Naive thymus-derived CD4-positive, alpha-beta T cell (primary cell): ENCODE data around the gene FHIT. TPM values are rescaled to one million over a fixed set of nuclear protein-coding genes. Genes with fewer than 3 reads are reported as not detected.

ENCODE experiments used
- ATAC-seq: fragments of 150-1000 bp; cut with Tn5 transposase; 2 replicates; pipeline ENCODE4 v1.10.0; 2021; ENCODE audit warnings: mild to moderate bottlenecking, moderate library complexity
- CTCF ChIA-PET: fragments of 350-600 bp; sonication (Branson Sonifier 250); formaldehyde crosslinking; loops from one replicate; lab custom pipeline; 2021; ENCODE audit warnings: antibody characterized with exemption; lab: Charles Lee
- POLR2A ChIA-PET: fragments of 350-600 bp; sonication (Branson Sonifier 250); formaldehyde crosslinking; loops from one replicate; lab custom pipeline; 2021; ENCODE audit warnings: antibody characterized with exemption, inconsistent platforms; lab: Charles Lee
- DNase-seq, 9 donors: peaks; one replicate each; pipeline versions ENCODE4 v3.0.0 to v3.0.0-alpha.2; 2020 to 2022; ENCODE audit warnings: mixed read lengths in 1 of 9
- H3K27ac ChIP-seq: one replicate; pipeline ENCODE4 v1.7.0; 2013; ENCODE audit warnings: mild to moderate bottlenecking, low read depth, low read length, moderate library complexity
- H3K27me3 ChIP-seq, 2 donors: one replicate each; pipeline ENCODE4 v1.7.0; 2013; ENCODE audit warnings: low read length in 2 of 2, mild to moderate bottlenecking in 2 of 2, moderate library complexity in 2 of 2; ENCODE audit not compliant: control insufficient read depth in 2 of 2, insufficient read depth in 2 of 2
- H3K36me3 ChIP-seq, 3 experiments: 1 replicate in 2 of 3; 2 replicates in 1 of 3; pipeline ENCODE4 v1.7.0; 2013; ENCODE audit warnings: low read length in 3 of 3, mild to moderate bottlenecking in 3 of 3, moderate library complexity in 1 of 3; ENCODE audit not compliant: insufficient read depth in 3 of 3, control insufficient read depth in 2 of 3
- H3K4me1 ChIP-seq, 2 donors: one replicate each; pipeline ENCODE4 v1.7.0; 2013; ENCODE audit warnings: low read length in 2 of 2, mild to moderate bottlenecking in 2 of 2, moderate library complexity in 1 of 2; ENCODE audit not compliant: control insufficient read depth in 2 of 2, insufficient read depth in 2 of 2
- H3K4me3 ChIP-seq: 2 replicates; pipeline ENCODE4 v1.7.0; 2013; ENCODE audit warnings: mild to moderate bottlenecking, low read length
- H3K9me3 ChIP-seq, 3 experiments: 1 replicate in 2 of 3; 2 replicates in 1 of 3; pipeline ENCODE4 v1.7.0; 2013; ENCODE audit warnings: low read length in 3 of 3; ENCODE audit not compliant: control insufficient read depth in 2 of 3
- H3K27ac Mint-ChIP-seq, 9 donors: one replicate each; pipeline ENCODE4 v1.8.0; 2020 to 2022; ENCODE audit warnings: mixed read lengths in 9 of 9, mild to moderate bottlenecking in 8 of 9, moderate library complexity in 5 of 9, inconsistent platforms in 2 of 9
- H3K27me3 Mint-ChIP-seq, 5 donors: one replicate each; pipeline ENCODE4 v1.8.0; 2021 to 2022; ENCODE audit warnings: mixed read lengths in 5 of 5, mild to moderate bottlenecking in 1 of 5
- H3K36me3 Mint-ChIP-seq, 5 donors: one replicate each; pipeline ENCODE4 v1.8.0; 2020 to 2022; ENCODE audit warnings: mixed read lengths in 5 of 5, mild to moderate bottlenecking in 3 of 5, inconsistent platforms in 1 of 5
- H3K4me1 Mint-ChIP-seq, 7 donors: one replicate each; pipeline ENCODE4 v1.8.0; 2020 to 2022; ENCODE audit warnings: mixed read lengths in 7 of 7, mild to moderate bottlenecking in 3 of 7, inconsistent platforms in 1 of 7
- H3K4me3 Mint-ChIP-seq, 10 donors: one replicate each; pipeline ENCODE4 v1.8.0; 2020 to 2022; ENCODE audit warnings: mild to moderate bottlenecking in 10 of 10, mixed read lengths in 10 of 10, moderate library complexity in 6 of 10, inconsistent platforms in 2 of 10
- H3K9me3 Mint-ChIP-seq, 11 donors: one replicate each; pipeline ENCODE4 v1.8.0; 2020 to 2022; ENCODE audit warnings: mixed read lengths in 11 of 11, mild to moderate bottlenecking in 4 of 11, inconsistent platforms in 1 of 11, moderate library complexity in 1 of 11
- intact Hi-C, 2 donors: fragments of 100-400 bp; cut with micrococcal nuclease; formaldehyde crosslinking; loops; one replicate each; pipeline ENCODE4 v1.15.1; 2023
- polyA plus RNA-seq, 2 donors: library from polyadenylated mRNA; unstranded; fragments of 300-500 nt; fragmentation: Illumina TruSeq; gene quantifications; one replicate each; pipeline ENCODE4 v1.2.3, GENCODE V29; 2021
- total RNA-seq, 6 experiments: library from RNA in 5 of 6; stranded (reverse) in 5 of 6; gene quantifications; 1 replicate in 5 of 6; 2 replicates in 1 of 6; pipeline ENCODE4 v1.2.3 and lab custom pipeline; 2021 to 2026

FHIT gene
- total and polyA plus RNA-seq, 7 experiments from 2014 or later, result 51.2 to 230 (median 152) TPM

- intact Hi-C loops, result no loop called here
- no peak overlapping the region for H3K4me3 Mint-ChIP-seq
- peaks cover 0 to 12% (median 0%) of the 10 kb centered on the region in 7 donors for H3K4me1 Mint-ChIP-seq
- DNase-seq (no peak), ATAC-seq (no peak)
- Histone ChIP-seq H3K4me3 (no peak overlapping the region), H3K36me3 (no peaks in the 10 kb centered on the region), H3K27me3 (no peaks in the 10 kb centered on the region), H3K9me3 (no peaks in the 10 kb centered on the region), H3K27ac (no peak overlapping the region), H3K4me1 (no peaks in the 10 kb centered on the region)
- ChIA-PET POLR2A (no interaction called here), CTCF (no interaction called here)
- peaks cover 0 to 4% (median 0%) of the 10 kb centered on the region in 11 donors for H3K9me3 Mint-ChIP-seq
- H3K27ac Mint-ChIP-seq, result no peak overlapping the region
- peaks cover 0 to 3% (median 0%) of the 10 kb centered on the region in 5 donors for H3K36me3 Mint-ChIP-seq
- no peaks in the 10 kb centered on the region for H3K27me3 Mint-ChIP-seq
Measured at GRCh38 chr3:60225848-60226247, 1025.4 kb downstream of the FHIT start.

- DNase-seq (no peak), ATAC-seq (no peak)
- H3K4me1 Mint-ChIP-seq, result peaks cover 0 to 12% (median 0%) of the 10 kb centered on the region in 7 donors
- H3K9me3 Mint-ChIP-seq, result peaks cover 0 to 4% (median 0%) of the 10 kb centered on the region in 11 donors
- POLR2A ChIA-PET, result interaction anchor here (0.8 kb wide), 1 partner anchor 141 kb away, joined by 3 read pairs; no protein-coding TSS in a partner anchor
- H3K27ac ChIP-seq, result no peak overlapping the region
- H3K36me3 ChIP-seq, result no peaks in the 10 kb centered on the region
- no peaks in the 10 kb centered on the region for H3K9me3 ChIP-seq
- CTCF ChIA-PET, result no interaction called here
- peaks cover 0 to 3% (median 0%) of the 10 kb centered on the region in 5 donors for H3K36me3 Mint-ChIP-seq
- no peaks in the 10 kb centered on the region for H3K4me1 ChIP-seq
- H3K27me3 Mint-ChIP-seq, result no peaks in the 10 kb centered on the region
- no peak overlapping the region for H3K27ac Mint-ChIP-seq
- intact Hi-C loops, result no loop called here
- no peak overlapping the region for H3K4me3 ChIP-seq
- H3K4me3 Mint-ChIP-seq, result no peak overlapping the region
- H3K27me3 ChIP-seq, result no peaks in the 10 kb centered on the region
Measured at GRCh38 chr3:60220768-60221167, 1030.5 kb downstream of the FHIT start.

GRCh38 chr3:60219501-60219900 is 1031.8 kb downstream of the FHIT start:
- DNase-seq (no peak), ATAC-seq (no peak)
- intact Hi-C loops, result no loop called here
- Mint-ChIP-seq H3K4me1 (peaks cover 0 to 9% (median 0%) of the 10 kb centered on the region in 7 donors), H3K27ac (no peak overlapping the region), H3K36me3 (peaks cover 0 to 4% (median 0%) of the 10 kb centered on the region in 5 donors), H3K4me3 (no peak overlapping the region), H3K9me3 (peaks cover 0 to 4% (median 0%) of the 10 kb centered on the region in 11 donors), H3K27me3 (no peaks in the 10 kb centered on the region)
- no peaks in the 10 kb centered on the region for H3K27me3 ChIP-seq
- H3K4me1 ChIP-seq, result no peaks in the 10 kb centered on the region
- H3K4me3 ChIP-seq, result no peak overlapping the region
- no peaks in the 10 kb centered on the region for H3K9me3 ChIP-seq
- no peaks in the 10 kb centered on the region for H3K36me3 ChIP-seq
- POLR2A ChIA-PET, result no interaction called here
- CTCF ChIA-PET, result no interaction called here
- no peak overlapping the region for H3K27ac ChIP-seq

- H3K9me3 ChIP-seq, result no peaks in the 10 kb centered on the region
- H3K9me3 Mint-ChIP-seq, result peaks cover 0 to 4% (median 0%) of the 10 kb centered on the region in 11 donors
- no peak overlapping the region for H3K4me3 Mint-ChIP-seq
- H3K4me3 ChIP-seq, result no peak overlapping the region
- no peaks in the 10 kb centered on the region for H3K27me3 Mint-ChIP-seq
- H3K4me1 Mint-ChIP-seq, result peaks cover 0 to 14% (median 3%) of the 10 kb centered on the region in 7 donors
- H3K27ac ChIP-seq, result no peak overlapping the region
- H3K36me3 ChIP-seq, result no peaks in the 10 kb centered on the region
- no peak for DNase-seq
- no peaks in the 10 kb centered on the region for H3K27me3 ChIP-seq
- ATAC-seq, result no peak
- H3K27ac Mint-ChIP-seq, result no peak overlapping the region
- intact Hi-C loops, result no loop called here
- ChIA-PET CTCF (no interaction called here), POLR2A (no interaction called here)
- H3K4me1 ChIP-seq, result no peaks in the 10 kb centered on the region
- peaks cover 0 to 6% (median 0%) of the 10 kb centered on the region in 5 donors for H3K36me3 Mint-ChIP-seq
Measured at GRCh38 chr3:60217156-60217911, 1033.9 kb downstream of the FHIT start.

GRCh38 chr3:60216462-60217075 is 1034.7 kb downstream of the FHIT start:
- no peaks in the 10 kb centered on the region for H3K27me3 Mint-ChIP-seq
- Histone ChIP-seq H3K4me1 (no peaks in the 10 kb centered on the region), H3K27me3 (no peaks in the 10 kb centered on the region), H3K9me3 (no peaks in the 10 kb centered on the region), H3K36me3 (no peaks in the 10 kb centered on the region), H3K4me3 (no peak overlapping the region), H3K27ac (no peak overlapping the region)
- ChIA-PET CTCF (no interaction called here), POLR2A (no interaction called here)
- H3K4me3 Mint-ChIP-seq, result no peak overlapping the region
- H3K4me1 Mint-ChIP-seq, result peaks cover 0 to 14% (median 4%) of the 10 kb centered on the region in 7 donors
- intact Hi-C loops, result no loop called here
- peaks cover 0 to 6% (median 0%) of the 10 kb centered on the region in 5 donors for H3K36me3 Mint-ChIP-seq
- ATAC-seq, result no peak
- DNase-seq, result no peak
- H3K27ac Mint-ChIP-seq, result peak overlapping the region in 1 of 9 donors; percentile 42
- H3K9me3 Mint-ChIP-seq, result peaks cover 0 to 7% (median 0%) of the 10 kb centered on the region in 11 donors

GRCh38 chr3:60215946-60216345 is 1035.3 kb downstream of the FHIT start:
- POLR2A ChIA-PET, result no interaction called here
- no peak overlapping the region for H3K27ac Mint-ChIP-seq

More at GRCh38 chr3:60215946-60216345, 1035.3 kb downstream of the FHIT start:
- Mint-ChIP-seq H3K27me3 (no peaks in the 10 kb centered on the region), H3K36me3 (peaks cover 0 to 6% (median 0%) of the 10 kb centered on the region in 5 donors), H3K4me1 (peaks cover 0 to 14% (median 4%) of the 10 kb centered on the region in 7 donors), H3K4me3 (no peak overlapping the region), H3K9me3 (peaks cover 0 to 9% (median 0%) of the 10 kb centered on the region in 11 donors)
- Histone ChIP-seq H3K36me3 (no peaks in the 10 kb centered on the region), H3K27me3 (no peaks in the 10 kb centered on the region), H3K9me3 (no peaks in the 10 kb centered on the region), H3K4me1 (no peaks in the 10 kb centered on the region), H3K4me3 (no peak overlapping the region), H3K27ac (no peak overlapping the region)
- intact Hi-C loops, result no loop called here
- CTCF ChIA-PET, result no interaction called here
- ATAC-seq, result no peak
- no peak for DNase-seq
